OCI-LY1 (cell line): ENCODE data around the gene MAP2K6.

Experiments used
- CTCF ChIP-seq: fragments of 200-600 bp; sonication (generic), shearing (Covaris generic); IDR thresholded peaks from 2 replicates; pipeline ENCODE4 v1.5.1; 2017; ENCODE audit warnings: mild to moderate bottlenecking, antibody characterized with exemption, low read length, moderate library complexity, mixed read lengths
- EZH2 ChIP-seq: fragments of 200-600 bp; sonication (generic), shearing (Covaris generic); IDR thresholded peaks from 2 replicates; pipeline ENCODE4 v1.8.0; 2017; ENCODE audit warnings: borderline replicate concordance, mixed run types, mild to moderate bottlenecking, antibody characterized with exemption, low read length, moderate library complexity, mixed read lengths

GRCh38 chr17:69499318-69499717, 84.8 kb downstream of the MAP2K6 start:
- no peak for TF ChIP-seq CTCF
- no peak for TF ChIP-seq EZH2
